ENCODE measurements around the gene RUNX2.

DNA sequence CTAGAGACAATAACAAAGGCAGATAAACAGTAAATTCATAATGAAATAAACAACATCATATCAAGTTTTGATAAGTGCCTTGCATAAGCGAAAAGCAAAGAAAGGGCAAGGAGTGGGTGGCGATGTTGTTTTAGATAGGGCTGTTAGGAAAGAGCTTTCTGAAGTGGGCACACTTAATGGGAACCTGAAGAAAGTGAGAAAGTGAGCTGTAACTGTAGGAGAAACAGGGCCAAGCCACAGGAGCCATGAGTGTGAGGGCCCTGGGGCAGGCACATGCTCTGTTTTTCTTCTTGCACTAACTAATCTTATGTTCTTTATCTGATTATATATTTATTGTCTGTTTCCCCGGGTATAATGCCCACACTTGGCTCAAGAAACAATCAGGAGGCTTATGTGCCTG, 243.0 kb downstream of the RUNX2 start:
- no peak for TF ChIP-seq EZH2 (IDR thresholded peaks at IDR 0.05; ENCODE audit: insufficient read depth, poor library complexity, severe bottlenecking)
- TF ChIP-seq EZH2phosphoT487 (IDR thresholded peaks at IDR 0.05; ENCODE audit: insufficient read depth, low read depth) = no peak
